LNCaP clone FGC (cell line): Measurements from ENCODE around the gene MEGF10.

ENCODE experiments used
- DNase-seq: peaks from one replicate; pipeline ENCODE4 v3.0.0-alpha.2; 2011; ENCODE audit warnings: low read depth
- H3K4me3 ChIP-seq: 2 replicates; pipeline ENCODE4 v1.5.1; 2011; ENCODE audit warnings: mild to moderate bottlenecking, low read depth, low read length, control low read depth
- CTCF ChIP-seq: IDR thresholded peaks from 2 replicates; pipeline ENCODE4 v1.5.1; 2012; ENCODE audit warnings: mild to moderate bottlenecking; ENCODE audit not compliant: control insufficient read depth, insufficient read depth; ENCODE audit errors: extremely low read depth

The MEGF10 gene

GRCh38 chr5:127396490-127397155 lies 106.0 kb downstream of the MEGF10 start:
- no peak overlapping the region for H3K4me3 ChIP-seq
- 0 out of 2 replicates have a peak, but pooled peaks have one; percentile 3 for TF ChIP-seq CTCF
- no peak for DNase-seq

- TF ChIP-seq CTCF = no peak
- DNase-seq = no peak
- no peak overlapping the region for H3K4me3 ChIP-seq
Measured at GRCh38 chr5:127398508-127398907, 107.9 kb downstream of the MEGF10 start.

- no peak for DNase-seq
- TF ChIP-seq CTCF = no peak
- H3K4me3 ChIP-seq = no peak overlapping the region
Measured at GRCh38 chr5:127399068-127399467, 108.5 kb downstream of the MEGF10 start.

GRCh38 chr5:127400539-127400938 lies 109.9 kb downstream of the MEGF10 start:
- no peak for TF ChIP-seq CTCF
- DNase-seq = no peak
- no peak overlapping the region for H3K4me3 ChIP-seq

GRCh38 chr5:127400946-127401670 lies 110.5 kb downstream of the MEGF10 start:
- TF ChIP-seq CTCF = no peak
- DNase-seq = no peak
- H3K4me3 ChIP-seq = no peak overlapping the region

GRCh38 chr5:127402361-127402760 lies 111.8 kb downstream of the MEGF10 start:
- no peak for TF ChIP-seq CTCF
- DNase-seq = no peak
- no peak overlapping the region for H3K4me3 ChIP-seq

- no peak overlapping the region for H3K4me3 ChIP-seq
- DNase-seq = no peak
- no peak for TF ChIP-seq CTCF
Measured at GRCh38 chr5:127404190-127404589, 113.6 kb downstream of the MEGF10 start.
